GM19193 (cell line): ENCODE results near the gene P2RX5.

Experiments used
- POLR2A ChIP-seq: IDR thresholded peaks from 4 replicates; pipeline ENCODE4 v1.6.1; 2011; ENCODE audit not compliant: insufficient read depth, insufficient read length; ENCODE audit errors: extremely low read depth

P2RX5 gene

GRCh38 chr17:3689262-3690093 is 6.5 kb downstream of the P2RX5 start:
- no peak for TF ChIP-seq POLR2A

GRCh38 chr17:3688852-3689261 is 7.1 kb downstream of the P2RX5 start:
- TF ChIP-seq POLR2A: no peak

GRCh38 chr17:3688027-3688553 is 7.9 kb downstream of the P2RX5 start:
- TF ChIP-seq POLR2A: no peak

- TF ChIP-seq POLR2A: no peak
Measured at GRCh38 chr17:3685174-3685573, 10.8 kb downstream of the P2RX5 start.

- no peak for TF ChIP-seq POLR2A
Measured at GRCh38 chr17:3683054-3683511, 12.9 kb downstream of the P2RX5 start.

- TF ChIP-seq POLR2A: no peak
Measured at GRCh38 chr17:3682033-3682432, 13.9 kb downstream of the P2RX5 start.

- no peak for TF ChIP-seq POLR2A
Measured at GRCh38 chr17:3681565-3681964, 14.4 kb downstream of the P2RX5 start.

GRCh38 chr17:3681057-3681456 is 14.9 kb downstream of the P2RX5 start:
- no peak for TF ChIP-seq POLR2A

GRCh38 chr17:3679531-3680126 is 16.3 kb downstream of the P2RX5 start:
- TF ChIP-seq POLR2A: no peak

- TF ChIP-seq POLR2A: no peak
Measured at GRCh38 chr17:3678821-3679530, 17.0 kb downstream of the P2RX5 start.

GRCh38 chr17:3678095-3678820 is 17.7 kb downstream of the P2RX5 start:
- no peak for TF ChIP-seq POLR2A

- no peak for TF ChIP-seq POLR2A
Measured at GRCh38 chr17:3675886-3676285, 20.1 kb downstream of the P2RX5 start.

GRCh38 chr17:3672571-3672970 is 23.4 kb downstream of the P2RX5 start:
- no peak for TF ChIP-seq POLR2A

- TF ChIP-seq POLR2A: no peak
Measured at GRCh38 chr17:3669548-3669947, 26.4 kb downstream of the P2RX5 start.

- no peak for TF ChIP-seq POLR2A
Measured at GRCh38 chr17:3669085-3669347, 26.9 kb downstream of the P2RX5 start.
